NCI-H2196 (cell line): ENCODE measurements around the gene CNOT6.
"Not testable (repeated sequence)": the region's sequence is repeated elsewhere in the genome, so short reads cannot be mapped to it uniquely, and the experiment has no call there.

ENCODE experiments used
- DNase-seq: peaks from one replicate; lab custom pipeline; 2025; ENCODE audit not compliant: unreplicated experiment; lab: John Stamatoyannopoulos, UW

CNOT6 gene

DNA sequence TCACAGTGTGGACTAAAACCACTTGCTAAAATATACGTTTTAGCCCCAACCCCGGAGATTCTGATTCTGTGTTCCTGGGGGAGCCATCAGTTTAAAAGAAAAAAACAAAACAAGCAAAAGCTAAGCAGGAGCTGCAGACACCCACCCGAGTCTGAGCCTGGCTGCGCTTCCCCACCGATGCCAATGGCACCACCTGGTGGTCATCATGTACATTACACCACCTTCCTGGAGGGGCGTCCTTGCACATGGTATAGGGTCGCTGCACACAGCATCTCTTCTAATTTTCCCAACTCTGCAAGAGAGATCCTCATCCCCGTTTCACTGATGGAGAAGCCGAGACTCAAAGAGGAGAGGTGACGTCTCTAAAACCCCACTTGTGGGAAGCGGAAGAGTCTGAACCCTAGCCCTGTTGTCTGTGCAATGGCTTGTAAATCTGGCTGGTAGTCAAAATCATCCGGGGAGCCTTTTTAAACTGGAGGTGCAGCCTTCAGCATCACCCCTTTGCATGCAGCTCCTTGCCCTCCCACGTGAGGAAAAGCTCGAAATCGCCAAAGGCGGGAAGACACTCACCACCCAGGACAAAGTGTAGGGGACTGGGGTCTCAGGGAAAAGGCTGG lies 23.1 kb upstream of the CNOT6 start:
- DNase-seq: peak; percentile 64

DNA sequence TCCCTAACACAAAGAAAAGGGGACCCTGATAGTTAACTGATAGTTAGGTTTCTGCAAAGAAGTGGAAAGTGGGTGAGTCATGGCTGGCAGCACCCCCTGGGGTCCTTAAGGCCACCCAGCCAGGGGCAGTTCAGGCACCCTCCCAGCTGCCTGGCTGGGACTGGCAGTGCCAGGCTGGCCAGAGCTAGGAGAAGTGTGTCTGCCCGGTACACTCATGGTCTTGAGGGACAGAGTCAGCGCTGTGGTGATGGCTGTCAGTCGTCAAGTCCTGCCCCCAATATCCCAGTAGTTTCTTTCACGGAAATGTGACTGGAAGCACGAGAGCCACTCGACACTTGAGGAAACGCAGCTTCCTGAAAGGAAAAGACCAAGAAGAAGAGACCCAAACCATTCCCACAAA lies 22.3 kb upstream of the CNOT6 start:
- DNase-seq: no peak

DNA sequence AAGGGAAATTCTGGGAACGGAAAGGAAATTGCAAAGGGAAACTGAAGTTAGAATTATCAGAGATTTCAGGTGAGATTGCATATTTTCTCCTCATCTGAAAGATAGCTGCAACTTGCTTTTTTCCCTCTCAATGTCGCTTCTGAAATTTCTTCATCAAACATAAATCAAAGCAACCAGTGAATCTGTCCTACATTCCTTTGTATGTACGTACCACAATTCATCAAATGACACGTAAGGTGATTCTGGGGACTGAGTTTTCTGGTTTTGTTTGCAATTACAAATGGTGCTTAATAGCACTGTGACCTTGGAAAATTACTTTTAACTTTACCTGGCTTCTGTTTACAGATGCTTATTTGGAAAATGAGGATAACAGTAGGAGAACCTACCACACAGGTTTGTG lies 21.9 kb upstream of the CNOT6 start:
- DNase-seq: no peak

DNA sequence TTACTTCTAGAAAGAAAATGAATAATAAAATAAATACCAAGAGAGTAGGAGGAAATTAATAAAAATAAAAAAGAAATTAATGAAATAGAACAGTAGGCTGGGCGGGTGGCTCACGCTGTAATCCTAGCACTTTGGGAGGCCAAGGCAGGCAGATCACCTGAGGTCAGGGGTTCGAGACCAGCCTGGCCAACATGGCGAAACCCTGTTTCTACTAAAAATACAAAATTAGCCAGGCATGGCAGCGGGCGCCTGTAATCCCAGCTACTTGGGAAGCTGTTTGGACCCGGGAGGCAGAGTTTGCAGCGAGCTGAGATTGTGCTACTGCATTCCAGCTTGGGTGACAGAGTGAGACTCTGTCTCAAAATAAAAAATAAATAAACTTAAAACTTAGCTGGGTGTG lies 20.8 kb upstream of the CNOT6 start:
- DNase-seq: not testable (repeated sequence)

DNA sequence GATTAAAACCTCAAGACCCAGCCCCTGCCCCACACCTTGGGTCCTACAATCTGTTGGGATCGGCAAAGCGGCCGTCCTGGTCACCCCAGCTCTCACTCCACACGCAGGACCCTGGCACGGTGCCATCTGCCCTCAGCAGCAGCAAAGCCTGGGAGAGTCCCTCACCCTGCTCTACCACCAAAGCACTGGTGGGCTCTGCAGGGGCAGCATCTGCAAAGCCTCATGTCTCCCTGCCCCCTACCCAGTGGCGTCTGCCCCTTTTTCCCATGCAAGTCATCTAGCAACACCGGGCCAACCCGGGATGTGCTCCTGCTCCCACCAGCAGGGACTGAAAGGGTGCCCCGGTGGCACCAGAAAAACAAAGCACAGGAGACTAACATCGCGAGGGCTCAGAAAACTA lies 19.6 kb upstream of the CNOT6 start:
- DNase-seq: no peak

DNA sequence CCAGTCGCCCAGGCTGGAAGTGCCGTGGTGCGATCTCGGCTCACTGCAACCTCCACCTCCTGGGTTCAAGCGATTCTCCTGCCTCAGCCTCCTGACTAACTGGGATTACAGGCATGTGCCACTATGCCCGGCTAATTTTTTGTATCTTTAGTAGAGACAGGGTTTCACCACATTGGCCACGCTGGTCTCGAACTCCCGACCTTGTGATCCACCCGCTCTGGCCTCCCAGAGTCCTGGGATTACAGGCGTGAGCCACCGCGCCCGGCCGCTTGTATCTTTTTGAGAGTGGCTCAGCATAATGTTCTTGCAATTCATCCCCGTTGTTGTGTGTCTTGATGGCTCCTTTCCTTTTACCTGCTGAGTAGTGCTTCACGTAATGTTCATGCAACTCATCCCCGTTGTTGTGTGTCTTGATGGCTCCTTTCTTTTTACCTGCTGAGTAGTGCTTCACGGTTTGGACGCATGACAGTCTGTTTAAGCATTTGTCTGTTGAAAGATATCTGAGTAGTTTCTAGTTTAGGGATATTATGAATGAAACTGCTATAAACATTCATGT lies 18.1 kb upstream of the CNOT6 start:
- DNase-seq: not testable (repeated sequence)

DNA sequence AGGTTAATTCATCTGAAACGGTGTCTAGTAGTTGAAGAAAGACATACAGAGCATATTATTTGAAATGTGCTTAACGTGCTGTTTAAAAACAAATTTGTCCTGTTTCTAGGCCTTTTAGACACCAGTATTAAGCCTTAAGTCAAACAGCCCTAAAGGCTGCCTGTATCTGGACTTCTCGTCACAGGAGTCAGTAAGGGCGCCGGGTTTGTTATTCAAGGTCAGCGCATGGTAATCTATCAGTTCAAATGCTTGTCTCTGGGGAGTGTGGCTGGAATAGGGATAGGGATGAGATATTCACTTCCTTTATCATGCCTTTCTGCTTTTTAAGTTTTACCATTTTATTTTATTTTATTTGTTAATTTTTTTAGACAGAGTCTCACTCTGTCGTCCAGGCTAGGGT lies 9.4 kb upstream of the CNOT6 start:
- no peak for DNase-seq

DNA sequence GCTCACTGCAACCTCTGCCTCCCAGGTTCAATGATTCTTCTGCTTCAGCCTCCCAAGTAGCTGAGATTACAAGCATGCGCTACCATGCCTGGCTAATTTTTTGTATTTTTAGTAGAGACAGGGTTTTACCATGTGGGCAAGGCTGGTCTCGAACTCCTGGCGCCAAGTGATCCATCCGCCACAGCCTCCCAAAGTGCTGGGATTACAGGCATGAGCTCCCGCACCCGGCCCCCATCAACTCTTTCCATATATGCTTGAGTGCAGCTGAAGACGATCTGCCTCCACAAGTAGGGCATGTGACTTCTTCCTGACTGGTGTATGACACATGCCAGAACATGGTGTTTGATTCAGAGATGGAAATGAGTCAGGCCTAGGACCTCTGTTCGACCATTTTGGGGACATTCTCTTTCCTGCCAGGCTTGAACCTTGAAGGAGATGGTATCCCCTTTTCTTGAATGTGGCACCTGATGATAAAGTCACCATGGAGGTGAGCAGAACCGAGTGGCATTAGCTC lies 7.5 kb upstream of the CNOT6 start:
- DNase-seq: no peak

DNA sequence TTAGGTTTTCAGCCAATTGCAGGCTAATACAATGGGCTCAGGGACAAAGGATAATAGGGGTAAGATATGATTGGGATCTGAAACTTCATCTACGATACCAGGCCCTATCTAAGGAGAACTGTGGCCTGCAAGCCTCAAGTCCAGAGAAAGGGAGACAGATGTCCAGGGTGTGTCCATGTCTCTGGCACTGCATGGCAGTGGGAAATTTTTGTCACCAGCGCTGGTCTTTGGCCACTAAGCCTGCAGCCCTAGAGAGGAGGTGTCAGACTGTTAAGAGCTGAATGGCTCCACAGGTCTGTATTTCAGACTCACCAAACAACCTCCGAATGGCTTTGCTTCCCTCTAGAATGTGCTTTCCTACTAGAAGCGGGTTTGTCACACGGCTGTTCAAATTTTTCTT lies 6.6 kb upstream of the CNOT6 start:
- no peak for DNase-seq

DNA sequence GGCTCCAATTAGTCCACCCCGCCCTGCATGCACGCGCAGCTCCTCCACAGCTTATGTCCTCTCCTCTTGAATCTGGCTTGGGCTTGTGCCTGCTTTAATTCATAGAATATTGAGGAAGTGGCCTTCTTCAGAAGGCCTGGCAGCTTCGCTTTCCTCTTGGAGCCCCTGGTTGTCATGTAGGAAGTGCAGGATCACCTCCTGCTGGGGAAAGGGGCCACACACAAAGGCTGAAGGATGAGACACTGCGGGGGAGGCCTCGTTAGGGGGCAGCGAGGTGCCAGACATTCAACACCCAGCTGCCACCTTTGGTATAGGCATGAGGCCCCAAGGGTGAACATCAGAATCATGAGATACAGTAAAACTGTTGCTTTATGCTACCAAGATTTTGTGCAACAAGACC lies 2.7 kb upstream of the CNOT6 start:
- no peak for DNase-seq

DNA sequence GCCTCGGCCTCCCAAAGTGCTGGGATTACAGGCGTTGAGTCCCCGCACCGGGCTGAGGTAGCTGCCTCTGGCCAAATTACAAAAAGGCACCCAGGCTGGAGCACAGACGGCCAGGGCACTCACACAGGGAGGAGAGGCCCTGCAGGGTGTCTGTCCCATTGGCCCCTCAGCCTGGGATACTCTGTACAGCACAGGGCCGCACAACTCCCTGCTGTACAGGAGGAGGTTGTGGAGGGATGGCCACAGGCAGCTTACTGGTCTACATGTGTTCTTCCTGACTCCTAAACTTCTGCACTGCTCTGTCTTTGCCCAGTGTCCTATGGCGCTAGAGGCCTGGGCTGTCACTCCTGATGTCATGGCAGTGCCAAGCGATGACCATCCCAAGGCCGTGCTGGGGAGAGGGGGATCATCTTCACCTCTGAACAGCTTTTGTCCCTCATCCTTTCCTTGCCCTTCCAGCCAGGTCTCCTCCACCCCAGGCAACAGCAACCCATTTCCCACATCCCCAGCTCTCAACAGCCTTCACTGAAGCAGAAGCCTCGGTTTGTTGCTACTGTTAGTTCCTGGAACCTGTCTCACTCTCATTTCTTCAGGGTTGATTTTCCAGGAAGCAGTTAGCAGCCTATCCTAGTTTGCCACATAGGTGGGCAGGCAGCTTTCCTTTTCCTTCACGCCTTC lies 1.8 kb upstream of the CNOT6 start:
- DNase-seq: no peak

DNA sequence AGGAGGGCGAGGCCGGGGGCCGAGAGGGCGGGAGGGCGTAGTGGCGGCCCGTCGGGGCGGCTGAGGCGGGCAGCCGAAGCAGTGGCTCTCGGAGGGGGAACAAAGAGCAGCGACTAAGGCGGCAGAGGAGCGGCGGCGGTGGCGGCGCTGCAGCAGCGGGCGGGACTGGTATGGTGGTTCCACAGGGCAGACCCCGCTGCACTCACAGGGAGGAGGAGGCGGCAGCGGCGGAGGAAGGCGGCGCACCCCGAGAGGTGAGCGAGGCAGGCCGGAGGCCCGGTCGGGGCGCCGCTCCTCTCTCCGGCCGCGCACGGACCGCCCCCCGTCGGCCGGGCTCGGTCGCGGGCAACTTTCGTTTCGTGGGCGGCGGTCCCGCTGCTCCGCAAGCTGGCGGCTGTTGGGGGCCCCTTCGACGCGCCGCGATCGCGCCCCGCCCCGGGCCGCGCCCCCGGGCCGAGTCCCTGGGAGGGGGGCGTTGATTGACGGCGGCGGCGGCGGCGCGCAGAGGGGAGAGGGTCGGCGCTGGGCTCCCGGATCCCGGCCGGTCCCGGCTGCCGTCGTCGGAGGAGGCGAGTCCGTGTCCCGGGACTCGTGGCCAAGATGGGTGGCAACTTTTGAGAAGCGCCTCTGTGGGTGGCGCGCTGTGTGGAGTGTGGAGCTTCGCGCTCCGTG lies 467 bp downstream of the CNOT6 start:
- no peak for DNase-seq

DNA sequence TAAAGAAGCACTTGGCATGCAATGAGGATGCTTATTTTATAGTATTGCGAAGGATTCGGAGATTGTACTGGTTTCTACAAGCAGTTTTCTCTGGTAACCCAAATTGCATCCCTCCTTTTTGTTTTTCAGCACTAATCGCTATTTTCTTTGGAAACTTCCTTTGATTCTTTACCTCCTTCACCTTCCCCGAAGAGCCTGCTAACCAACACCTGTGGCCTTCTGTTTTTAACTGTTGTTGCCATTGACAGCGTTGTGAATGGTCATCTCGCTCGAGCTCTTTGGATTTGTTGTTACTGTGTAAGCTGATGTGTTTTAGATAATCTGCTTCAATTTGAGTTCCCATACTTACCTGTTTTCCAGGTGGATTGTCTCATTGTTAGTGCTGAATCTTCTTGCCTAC lies 1.1 kb downstream of the CNOT6 start:
- DNase-seq: no peak

DNA sequence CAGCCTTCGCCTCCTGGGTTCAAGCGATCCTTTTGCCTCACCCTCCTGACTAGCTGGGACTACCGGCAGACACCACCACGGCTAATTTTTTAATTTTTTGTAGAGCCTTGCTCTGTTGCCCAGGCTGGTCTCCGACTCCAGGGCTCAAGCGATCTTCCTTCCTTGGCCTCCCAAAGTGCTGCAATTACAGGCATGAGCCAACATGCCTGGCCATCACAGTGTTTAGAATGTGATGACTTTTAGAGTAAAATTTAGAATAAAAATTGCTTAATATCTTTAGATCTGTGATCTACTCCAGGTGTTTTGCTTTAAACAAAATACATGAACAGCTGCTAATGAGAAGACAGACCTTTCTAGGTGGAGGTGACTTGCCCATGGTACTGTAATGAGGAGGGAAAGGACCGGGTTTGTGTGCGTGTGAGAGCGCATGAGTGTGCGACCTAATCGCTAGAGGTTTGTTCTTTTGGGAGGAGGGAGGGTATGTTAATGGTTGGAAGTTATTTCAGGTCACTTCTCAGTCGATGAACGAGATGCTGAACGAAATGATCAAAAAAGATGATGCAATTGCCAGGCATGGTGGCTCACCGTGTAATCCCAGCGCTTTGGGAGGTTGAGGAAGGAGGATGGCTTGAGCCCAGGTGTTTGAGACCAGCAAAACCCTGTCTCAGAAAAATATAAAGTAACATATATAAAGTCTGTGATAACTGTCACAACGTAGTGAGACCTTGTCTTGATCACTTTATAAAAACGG lies 2.0 kb downstream of the CNOT6 start:
- DNase-seq: no peak

DNA sequence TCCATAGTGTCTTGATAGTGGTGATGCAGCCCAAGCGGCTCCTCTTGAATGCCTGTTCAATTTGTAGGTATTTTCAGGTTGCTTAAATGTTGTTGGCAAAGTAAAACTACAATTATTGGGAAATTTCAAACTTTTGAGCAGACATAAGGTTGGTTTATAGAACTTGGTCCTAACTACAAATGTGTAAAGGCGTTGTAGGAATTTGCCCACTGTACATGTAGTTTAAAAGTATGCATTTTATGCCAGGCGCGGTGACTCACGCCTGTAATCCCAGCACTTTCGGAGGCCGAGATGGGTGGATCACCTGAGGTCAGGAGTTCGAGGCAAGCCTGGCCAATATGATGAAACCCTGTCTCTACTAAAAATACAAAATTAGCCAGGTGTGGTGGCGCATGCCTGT lies 2.6 kb downstream of the CNOT6 start:
- not testable (repeated sequence) for DNase-seq

DNA sequence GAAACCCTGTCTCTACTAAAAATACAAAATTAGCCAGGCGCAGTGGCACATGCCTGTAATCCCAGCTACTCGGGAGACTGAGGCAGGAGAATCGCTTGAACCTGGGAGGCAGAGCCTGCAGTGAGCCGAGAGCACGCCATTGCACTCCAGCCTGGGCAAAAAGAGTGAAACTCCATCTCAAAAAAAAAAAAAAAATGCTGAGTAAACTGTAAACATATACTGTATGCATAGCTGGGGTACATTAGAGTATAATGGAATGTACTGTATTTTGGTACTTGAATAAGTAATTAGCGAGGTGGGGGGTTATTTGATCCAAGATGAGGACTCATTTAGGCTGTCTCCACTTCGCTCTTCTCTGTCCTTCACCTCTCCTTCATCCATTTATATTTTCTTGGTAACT lies 3.7 kb downstream of the CNOT6 start:
- DNase-seq: not testable (repeated sequence)

DNA sequence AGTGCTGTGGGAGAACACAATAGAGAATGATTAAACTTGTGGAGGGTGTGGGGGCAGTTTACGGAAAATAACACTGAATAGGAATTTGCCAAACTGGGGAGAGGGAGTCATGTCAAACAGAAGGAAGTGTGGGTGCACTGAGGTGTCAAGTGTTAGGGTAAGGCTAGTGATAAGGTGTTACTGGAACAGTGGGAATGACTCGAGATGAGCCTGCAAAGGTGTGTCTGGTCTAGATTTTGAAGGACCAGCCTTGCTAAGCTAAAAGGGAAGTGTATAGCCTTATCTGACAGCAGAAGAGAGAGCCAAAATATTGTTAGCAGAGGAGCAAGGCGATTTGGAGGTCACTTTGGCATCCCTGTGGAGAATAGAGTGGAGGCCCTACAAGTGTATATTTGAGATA lies 4.2 kb downstream of the CNOT6 start:
- no peak for DNase-seq

DNA sequence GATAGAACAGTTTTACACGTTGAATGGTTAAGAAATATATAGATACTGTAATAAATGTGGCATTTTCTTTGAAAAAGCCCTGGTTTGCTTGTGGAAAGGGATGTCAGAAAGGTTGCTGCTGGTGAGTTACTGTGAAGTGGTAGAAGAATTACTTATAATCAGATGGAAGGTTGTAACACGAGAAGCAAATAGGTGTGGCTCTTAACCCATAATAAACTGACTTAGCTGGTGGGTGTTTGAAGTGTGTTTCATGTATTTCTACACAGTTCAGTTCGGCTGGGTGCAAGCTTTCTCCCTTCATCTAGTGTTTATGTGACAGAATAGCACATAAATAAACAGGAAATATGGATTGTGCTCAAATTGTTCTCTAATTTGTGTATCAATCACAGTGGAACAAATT lies 5.5 kb downstream of the CNOT6 start:
- no peak for DNase-seq

DNA sequence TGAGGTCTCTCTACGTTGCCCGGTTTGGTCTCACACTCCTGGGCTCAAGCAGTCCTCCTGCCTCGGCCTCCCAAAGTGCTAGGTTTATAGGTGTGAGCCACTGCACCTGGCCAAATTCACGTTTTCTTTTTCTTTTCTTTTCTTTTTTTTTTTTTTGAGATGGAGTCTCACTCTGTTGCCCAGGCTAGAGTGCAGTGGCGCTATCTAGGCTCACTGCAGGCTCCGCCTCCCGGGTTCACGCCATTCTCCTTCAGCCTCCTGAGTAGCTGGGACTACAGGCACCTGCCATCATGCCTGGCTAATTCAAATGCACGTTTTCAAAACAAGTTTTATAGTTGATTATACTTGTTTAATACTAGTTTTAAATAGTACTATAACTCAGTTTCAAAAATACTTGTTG lies 6.1 kb downstream of the CNOT6 start:
- DNase-seq: not testable (repeated sequence)

DNA sequence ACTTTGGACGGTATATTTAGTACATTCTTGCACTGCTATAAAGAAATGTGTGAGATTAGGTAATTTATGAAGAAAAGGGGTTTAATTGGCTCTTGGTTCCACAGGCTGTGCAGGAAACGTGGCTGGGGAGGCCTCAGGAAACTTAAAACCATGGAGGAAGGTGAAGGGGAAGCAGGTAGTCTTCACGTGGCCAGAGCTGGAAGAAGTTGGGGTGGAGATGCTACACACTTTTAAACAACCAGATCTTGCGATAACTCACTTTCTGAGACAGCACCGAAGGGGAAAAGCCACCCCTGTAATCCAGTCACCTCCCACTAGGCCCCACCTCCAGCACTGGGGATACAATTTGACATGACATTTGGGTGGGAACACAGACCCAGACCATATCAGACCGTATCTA lies 13.5 kb downstream of the CNOT6 start:
- no peak for DNase-seq

DNA sequence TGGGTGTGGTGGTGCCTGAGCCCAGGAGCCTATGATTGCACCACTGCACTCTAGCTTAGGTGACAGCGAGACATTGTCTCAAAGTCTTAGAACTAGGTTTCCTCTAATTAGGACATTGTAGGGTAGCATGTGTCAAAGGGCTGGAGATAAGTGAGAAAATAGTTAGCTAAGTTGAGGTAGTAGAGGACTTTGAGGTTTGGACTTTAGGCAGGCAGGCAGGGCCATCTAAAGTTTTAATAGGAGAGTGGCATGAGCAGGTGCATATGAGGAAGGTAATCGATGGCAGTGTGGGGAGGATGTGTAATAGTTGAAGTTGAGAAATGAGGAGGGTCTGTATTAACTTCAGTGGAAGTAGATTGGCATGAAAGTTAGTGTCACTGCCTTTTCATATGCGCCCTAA lies 21.1 kb downstream of the CNOT6 start:
- DNase-seq: no peak
